OCI-LY3 (cell line): ENCODE results near the gene GSG1L.

Experiments
- EZH2phosphoT487 ChIP-seq: fragments of 200-600 bp; shearing (Covaris generic); IDR thresholded peaks from 2 replicates; pipeline ENCODE4 v1.6.1; 2018; ENCODE audit warnings: antibody characterized with exemption, mixed run types, low read depth
- TF ChIP-seq, protein P1 (sequence below): fragments of 200-600, 300-600 bp; sonication (generic); IDR thresholded peaks from 2 replicates; pipeline ENCODE4 v1.5.1; 2014; ENCODE audit warnings: antibody characterized with exemption, low read length, low read depth

DNA sequence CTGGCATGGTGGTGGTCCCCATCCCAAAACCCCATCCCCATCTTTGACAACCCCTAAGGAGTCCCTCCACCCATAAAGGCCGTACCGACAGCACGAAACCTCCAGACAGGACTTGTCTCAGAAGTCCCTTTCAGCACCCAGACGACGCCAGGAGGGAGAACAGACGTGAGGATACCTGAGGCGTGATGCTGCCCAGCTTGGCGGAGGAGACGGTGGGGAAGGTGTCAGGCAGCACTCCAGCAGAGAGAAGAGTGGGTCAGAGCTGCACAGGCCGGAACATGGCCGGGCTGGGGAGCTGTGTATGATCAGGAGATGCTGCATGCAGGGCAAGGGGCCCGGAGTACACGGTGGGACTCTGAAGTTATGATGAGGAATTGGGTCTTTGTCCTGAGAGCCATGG, 244.2 kb downstream of the GSG1L start:
- TF ChIP-seq, protein P1, sequence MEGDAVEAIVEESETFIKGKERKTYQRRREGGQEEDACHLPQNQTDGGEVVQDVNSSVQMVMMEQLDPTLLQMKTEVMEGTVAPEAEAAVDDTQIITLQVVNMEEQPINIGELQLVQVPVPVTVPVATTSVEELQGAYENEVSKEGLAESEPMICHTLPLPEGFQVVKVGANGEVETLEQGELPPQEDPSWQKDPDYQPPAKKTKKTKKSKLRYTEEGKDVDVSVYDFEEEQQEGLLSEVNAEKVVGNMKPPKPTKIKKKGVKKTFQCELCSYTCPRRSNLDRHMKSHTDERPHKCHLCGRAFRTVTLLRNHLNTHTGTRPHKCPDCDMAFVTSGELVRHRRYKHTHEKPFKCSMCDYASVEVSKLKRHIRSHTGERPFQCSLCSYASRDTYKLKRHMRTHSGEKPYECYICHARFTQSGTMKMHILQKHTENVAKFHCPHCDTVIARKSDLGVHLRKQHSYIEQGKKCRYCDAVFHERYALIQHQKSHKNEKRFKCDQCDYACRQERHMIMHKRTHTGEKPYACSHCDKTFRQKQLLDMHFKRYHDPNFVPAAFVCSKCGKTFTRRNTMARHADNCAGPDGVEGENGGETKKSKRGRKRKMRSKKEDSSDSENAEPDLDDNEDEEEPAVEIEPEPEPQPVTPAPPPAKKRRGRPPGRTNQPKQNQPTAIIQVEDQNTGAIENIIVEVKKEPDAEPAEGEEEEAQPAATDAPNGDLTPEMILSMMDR = no peak
- no peak for TF ChIP-seq EZH2phosphoT487
